ENCODE results near the gene CHRNG.
"Not testable (repeated sequence)": the region's sequence is repeated elsewhere in the genome, so short reads cannot be mapped to it uniquely, and the experiment has no call there.

Gene CHRNG

GRCh38 chr2:232529806-232530547 is 9.5 kb upstream of the CHRNG start:
- DNase-seq = no peak

GRCh38 chr2:232530626-232531260 is 8.7 kb upstream of the CHRNG start:
- no peak for DNase-seq

GRCh38 chr2:232532419-232532818 is 7.1 kb upstream of the CHRNG start:
- no peak for DNase-seq

- not testable (repeated sequence) for DNase-seq
These were observed 6.7 kb upstream of the CHRNG start for GRCh38 chr2:232532821-232533220.

- no peak for DNase-seq
These were observed 5.4 kb upstream of the CHRNG start for GRCh38 chr2:232533944-232534710.

- DNase-seq = no peak
These were observed 4.4 kb upstream of the CHRNG start for GRCh38 chr2:232534940-232535651.

GRCh38 chr2:232535761-232536530 is 3.5 kb upstream of the CHRNG start:
- DNase-seq = no peak

GRCh38 chr2:232537079-232537478 is 2.4 kb upstream of the CHRNG start:
- DNase-seq = peak; percentile 39

GRCh38 chr2:232537499-232537898 is 2.0 kb upstream of the CHRNG start:
- DNase-seq = no peak

GRCh38 chr2:232538671-232539070 is 821 bp upstream of the CHRNG start:
- DNase-seq = no peak

- no peak for DNase-seq
These were observed 1.0 kb downstream of the CHRNG start for GRCh38 chr2:232540441-232541041.

GRCh38 chr2:232541195-232541960 is 1.9 kb downstream of the CHRNG start:
- peak; percentile 78 for DNase-seq

GRCh38 chr2:232541961-232542714 is 2.6 kb downstream of the CHRNG start:
- no peak for DNase-seq

GRCh38 chr2:232542715-232543467 is 3.4 kb downstream of the CHRNG start:
- DNase-seq = no peak

GRCh38 chr2:232543491-232543890 is 4.0 kb downstream of the CHRNG start:
- DNase-seq = no peak

GRCh38 chr2:232543928-232544631 is 4.6 kb downstream of the CHRNG start:
- DNase-seq = no peak

- no peak for DNase-seq
These were observed 5.2 kb downstream of the CHRNG start for GRCh38 chr2:232544674-232545073.

GRCh38 chr2:232545511-232546375 is 6.3 kb downstream of the CHRNG start:
- no peak for DNase-seq
